ENCODE measurements around the gene TFIP11.
A peak's percentile ranks its signal among the peaks of the same experiment; 100 is the strongest.

The TFIP11 gene

GRCh38 chr22:26445577-26446275, 66.5 kb downstream of the TFIP11 start:
- DNase-seq: no peak

DNA sequence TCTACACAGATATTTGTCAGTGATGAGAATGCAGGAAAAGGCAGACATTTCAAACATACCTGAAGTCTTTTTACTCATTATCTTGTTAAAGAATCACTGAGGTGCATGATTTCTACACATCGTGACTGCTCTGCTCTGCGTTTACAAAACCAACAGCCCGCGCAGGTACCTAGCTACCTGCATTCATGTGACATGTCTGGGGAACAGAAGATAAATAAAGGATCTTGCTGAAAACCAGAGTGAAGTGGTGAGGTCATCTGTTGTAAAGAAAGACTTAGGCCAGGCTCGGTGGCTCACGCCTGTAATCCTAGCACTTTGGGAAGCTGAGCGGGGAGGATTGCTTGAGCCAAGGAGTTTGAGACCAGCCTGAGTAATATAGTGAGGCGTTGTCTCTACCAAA, 67.5 kb downstream of the TFIP11 start:
- DNase-seq: peak; percentile 33

GRCh38 chr22:26443901-26444690, 68.2 kb downstream of the TFIP11 start:
- DNase-seq: no peak

- no peak for DNase-seq
Measured at GRCh38 chr22:26442086-26442756, 70.1 kb downstream of the TFIP11 start.
